Stimulated activated CD8-positive, alpha-beta memory T cell treated with anti-CD3 and anti-CD28 coated beads, Interleukin-7, amount 100 ng/mL, for 48 hours (primary cell): Measurements from ENCODE around the gene STARD5.
"Not testable (repeated sequence)": the region's sequence is repeated elsewhere in the genome, so short reads cannot be mapped to it uniquely, and the experiment has no call there.

ENCODE experiments used
- DNase-seq, 2 donors: peaks; one replicate each; pipeline ENCODE4 v3.0.0-alpha.2; 2020; ENCODE audit warnings: low read depth in 1 of 2; ENCODE audit errors: extremely low read depth in 1 of 2

Gene STARD5

GRCh38 chr15:81338170-81339007 lies 14.4 kb upstream of the STARD5 start:
- no peak for DNase-seq

GRCh38 chr15:81337713-81338157 lies 13.8 kb upstream of the STARD5 start:
- DNase-seq: no peak

GRCh38 chr15:81337241-81337640 lies 13.3 kb upstream of the STARD5 start:
- DNase-seq: no peak

GRCh38 chr15:81336568-81336967 lies 12.6 kb upstream of the STARD5 start:
- no peak for DNase-seq

DNA sequence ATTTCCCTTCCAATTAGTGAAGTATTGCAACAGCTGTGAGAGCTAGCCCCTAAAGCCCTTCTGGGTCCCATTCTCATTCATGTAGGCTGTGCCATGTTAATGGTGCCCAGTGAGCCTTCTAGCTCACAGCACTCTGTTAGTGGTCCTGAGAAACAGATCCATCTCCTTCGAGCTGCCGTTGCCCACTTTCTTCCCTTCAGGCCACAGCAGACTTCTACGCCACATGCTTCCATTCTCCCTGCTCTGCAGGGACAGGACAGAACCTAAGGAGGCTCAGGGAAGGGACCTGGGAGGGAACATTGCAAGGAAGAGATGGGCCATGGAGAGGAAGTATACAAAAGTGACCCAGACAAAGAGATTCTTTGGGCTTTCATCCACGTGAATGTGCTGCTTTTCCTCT lies 11.7 kb upstream of the STARD5 start:
- DNase-seq: no peak

DNA sequence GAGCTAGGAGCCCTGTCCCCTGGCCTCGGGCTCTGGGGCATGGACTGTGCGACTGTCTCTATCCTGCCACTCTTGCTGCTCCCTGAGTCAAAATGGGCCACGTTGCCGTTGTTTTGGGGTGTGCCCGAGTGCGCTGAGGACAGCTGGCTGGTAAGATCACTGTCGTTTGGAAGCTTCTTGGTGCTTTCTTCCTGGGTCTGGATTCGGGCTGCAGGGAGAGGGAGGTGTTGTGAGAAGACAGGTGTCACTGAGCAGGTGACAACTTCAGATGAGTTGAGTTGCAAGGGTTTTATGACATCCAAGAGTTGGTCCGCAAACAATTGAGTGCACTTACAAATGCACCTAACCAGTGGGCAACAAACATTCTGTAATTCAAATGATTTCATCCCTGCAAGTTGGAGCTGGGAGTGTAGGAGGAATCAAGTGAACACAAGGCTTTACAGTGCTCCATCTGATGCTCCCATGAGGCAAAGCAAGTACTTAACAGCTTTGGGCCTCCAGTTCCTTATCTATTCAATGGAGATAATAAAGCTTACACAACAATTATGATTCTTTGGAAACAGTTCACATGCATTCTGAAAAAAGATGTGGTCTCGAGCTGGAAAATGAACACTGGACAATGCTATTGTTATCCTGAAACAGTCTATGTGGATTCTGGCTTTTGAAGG lies 11.0 kb upstream of the STARD5 start:
- no peak for DNase-seq

DNA sequence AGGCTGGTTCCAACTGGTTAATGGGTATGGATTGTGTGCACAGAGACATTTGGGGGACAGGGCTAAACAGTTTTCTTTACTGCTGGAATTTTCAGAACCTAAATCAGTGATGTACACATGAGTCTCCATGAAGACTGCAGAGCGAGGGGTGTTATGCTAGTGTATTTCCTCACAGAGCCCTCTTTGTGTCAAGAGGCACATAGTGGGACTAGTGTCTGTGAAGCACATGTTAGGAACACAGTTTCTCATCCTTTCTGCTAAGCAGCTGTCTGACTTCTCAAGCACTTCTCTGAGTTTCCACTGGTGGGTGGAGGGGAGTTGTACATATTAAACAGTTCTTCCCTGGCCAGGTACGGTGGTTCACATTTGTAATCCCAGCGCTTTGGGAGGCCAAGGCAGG lies 9.4 kb upstream of the STARD5 start:
- no peak for DNase-seq

- no peak for DNase-seq
Observed at GRCh38 chr15:81332326-81332725, 8.4 kb upstream of the STARD5 start.

DNA sequence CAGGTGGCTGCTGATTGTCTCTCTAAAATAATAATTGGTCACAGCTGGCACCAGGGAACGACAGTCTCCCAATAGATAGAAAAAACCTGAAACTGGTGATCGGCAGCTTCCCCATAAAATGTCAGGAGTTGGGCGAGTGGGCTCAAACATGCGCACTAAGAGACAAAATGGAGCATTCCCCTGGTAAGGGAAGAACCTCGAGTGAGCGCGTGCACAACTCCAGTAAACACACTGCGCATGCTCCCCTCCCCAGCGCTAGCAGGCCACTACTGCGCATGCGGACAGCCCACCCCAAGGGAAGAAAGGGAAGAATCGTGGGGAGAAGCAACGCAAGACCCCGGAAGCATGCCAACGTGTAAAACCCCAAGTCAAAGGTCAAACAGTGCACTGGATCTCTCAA lies 7.7 kb upstream of the STARD5 start:
- no peak for DNase-seq

- DNase-seq: not testable (repeated sequence)
Observed at GRCh38 chr15:81331141-81331540, 7.2 kb upstream of the STARD5 start.

GRCh38 chr15:81330366-81331090 lies 6.6 kb upstream of the STARD5 start:
- no peak for DNase-seq

GRCh38 chr15:81329446-81329845 lies 5.5 kb upstream of the STARD5 start:
- no peak for DNase-seq

DNA sequence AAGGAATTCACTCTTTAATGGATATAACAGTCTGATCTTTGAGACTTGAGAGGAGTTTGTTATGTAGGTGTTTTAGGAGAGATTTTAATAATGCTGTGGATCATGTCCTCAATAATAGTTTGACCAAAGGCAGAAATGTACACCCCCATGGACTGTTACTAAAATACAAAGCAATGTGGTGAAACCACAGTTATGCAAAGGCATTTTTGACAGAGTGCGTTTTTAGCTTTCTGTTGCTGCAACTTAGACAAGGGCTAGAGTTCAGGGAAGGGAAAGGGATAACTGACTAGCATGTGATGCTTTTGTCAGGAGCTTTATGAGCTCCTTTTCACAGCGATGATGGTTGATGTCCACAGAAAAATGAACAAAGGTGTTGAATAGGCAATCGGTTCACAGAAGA lies 3.6 kb upstream of the STARD5 start:
- DNase-seq: no peak

- no peak for DNase-seq
Observed at GRCh38 chr15:81326466-81327212, 2.7 kb upstream of the STARD5 start.

DNA sequence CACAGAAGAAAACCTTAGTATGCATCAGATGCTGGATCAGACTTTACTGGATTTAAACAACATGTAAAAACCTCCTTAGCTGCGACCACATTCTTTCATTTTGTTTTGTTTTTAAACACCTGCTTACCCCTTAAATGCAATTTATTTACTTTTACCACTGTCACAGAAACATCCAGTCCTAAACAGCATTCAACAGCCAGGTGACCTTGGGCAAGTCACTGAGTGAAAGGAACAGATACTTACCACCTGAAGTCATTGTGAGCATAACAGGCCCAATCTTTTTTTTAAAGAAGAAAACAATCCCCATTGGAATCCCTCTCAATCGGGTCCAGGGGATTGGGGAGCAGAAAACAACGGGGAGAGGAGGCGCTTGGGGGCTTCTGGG lies 390 bp downstream of the STARD5 start:
- no peak for DNase-seq

DNA sequence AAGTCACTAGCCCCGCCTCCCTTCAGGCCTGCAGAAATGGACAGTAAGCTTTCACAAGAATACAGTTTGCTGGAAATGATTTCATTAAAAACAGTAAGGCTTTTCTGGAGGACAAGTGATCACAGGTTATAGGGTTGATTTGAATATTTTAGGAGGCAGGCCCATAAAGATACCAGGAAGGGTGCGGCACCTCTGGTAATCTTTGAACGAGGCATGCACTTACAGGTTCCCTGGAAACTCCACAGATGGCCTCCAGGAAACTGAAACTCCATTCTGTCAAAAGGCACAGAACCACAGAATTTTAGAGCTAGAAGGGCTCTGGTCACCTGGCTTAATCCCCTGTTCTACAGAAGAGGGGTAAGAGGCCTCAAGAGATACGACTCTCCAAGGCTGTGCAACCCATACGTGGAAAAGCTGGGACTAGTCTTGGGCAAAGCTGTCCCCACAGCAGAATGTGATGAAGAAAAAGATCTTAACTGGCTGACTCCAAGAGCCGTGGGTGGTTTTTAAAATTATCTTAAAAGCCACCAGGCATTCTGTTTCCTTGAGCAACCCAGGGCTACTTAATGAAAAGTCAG lies 1.2 kb downstream of the STARD5 start:
- DNase-seq: no peak

- DNase-seq: no peak
Observed at GRCh38 chr15:81321667-81322066, 2.3 kb downstream of the STARD5 start.

DNA sequence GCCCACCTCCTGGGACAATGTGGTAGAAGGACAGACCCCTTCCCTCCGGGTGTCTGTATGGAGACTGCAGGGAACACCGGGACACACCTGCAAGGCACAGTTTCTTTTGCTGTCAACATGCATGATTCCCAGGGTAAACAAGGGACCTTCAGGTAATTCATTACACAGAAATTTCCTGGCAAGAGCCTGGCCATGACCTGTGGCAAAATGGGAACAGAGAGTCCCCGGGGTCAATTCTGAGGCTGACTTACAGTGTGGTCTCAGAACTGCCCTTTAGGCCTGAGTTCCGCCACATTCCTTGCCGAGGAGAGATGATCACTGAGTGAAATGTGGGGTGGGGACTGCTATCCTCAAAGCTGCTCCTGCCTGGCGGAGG lies 6.3 kb downstream of the STARD5 start:
- DNase-seq: no peak

GRCh38 chr15:81316267-81316666 lies 7.7 kb downstream of the STARD5 start:
- DNase-seq: no peak

GRCh38 chr15:81315452-81316175 lies 8.3 kb downstream of the STARD5 start:
- no peak for DNase-seq
